HG02588 (cell line): Measurements from ENCODE around the gene PLA2G2A.
"Not testable (repeated sequence)": the region's sequence is repeated elsewhere in the genome, so short reads cannot be mapped to it uniquely, and the experiment has no call there.

Experiments used
- ATAC-seq: cut with Tn5 transposase; IDR thresholded peaks from one replicate; pipeline ENCODE4 v1.9.1; 2021; ENCODE audit warnings: mild to moderate bottlenecking, moderate library complexity; ENCODE audit not compliant: unreplicated experiment

Gene PLA2G2A

GRCh38 chr1:19934336-19934735 is 45.1 kb downstream of the PLA2G2A start:
- ATAC-seq, result no peak

GRCh38 chr1:19932866-19933265 is 46.6 kb downstream of the PLA2G2A start:
- ATAC-seq, result no peak

GRCh38 chr1:19927130-19927421 is 52.3 kb downstream of the PLA2G2A start:
- not testable (repeated sequence) for ATAC-seq

GRCh38 chr1:19926296-19927129 is 52.9 kb downstream of the PLA2G2A start:
- no peak for ATAC-seq
